ENCODE measurements around the gene THOC1. TPM values are rescaled to one million over a fixed set of nuclear protein-coding genes. Genes with fewer than 3 reads are reported as not detected.

The THOC1 gene
- total and polyA plus RNA-seq, 2 of the 8 experiments (the other 6 are each of a cell fraction or from before 2014, with no cell fraction given): 19.1 to 66.4 TPM

GRCh38 chr18:306608-307255, 38.9 kb upstream of the THOC1 start:
- H3K9me3 ChIP-seq (ENCODE audit: insufficient read depth in 2 of 2, low read depth in 1 of 2, low read length in 1 of 2): no peaks in the 10 kb centered on the region
- H3K36me3 ChIP-seq (ENCODE audit: control insufficient read depth in 2 of 4, insufficient read depth in 4 of 4, low read length in 3 of 4): no peaks in the 10 kb centered on the region
- no peaks in the 10 kb centered on the region for H3K79me2 ChIP-seq (ENCODE audit: control insufficient read depth in 1 of 2, insufficient read depth in 2 of 2, low read length in 2 of 2)
- FAIRE-seq: no peak
- H3K23me2 ChIP-seq (ENCODE audit: low read depth, low read length): no peaks in the 10 kb centered on the region
- POLR2A ChIA-PET (ENCODE audit: partially characterized antibody): interaction anchor here (0.7 kb wide), 1 partner anchor 211 kb away, joined by 6 read pairs; no protein-coding TSS in a partner anchor
- CTCF ChIA-PET (ENCODE audit: partially characterized antibody): interaction anchor here (0.5 to 1.2 kb wide), 5 partner anchors 13 to 254 kb away, joined by 3 to 5 read pairs (median 3); no protein-coding TSS in a partner anchor
- no peak overlapping the region for H2BK120ac ChIP-seq (replicated peaks; ENCODE audit: low read depth, low read length)
- H3K14ac ChIP-seq (ENCODE audit: insufficient read length): no peak overlapping the region
- H2AFZ ChIP-seq (ENCODE audit: low read length): peak overlapping the region; percentile 40
- DNase-seq (ENCODE audit: low read depth in 1 of 2, low spot score in 2 of 2): no peak
- no peak overlapping the region for H3K56ac ChIP-seq (replicated peaks; ENCODE audit: insufficient read length, low read depth, low read length)
- H4K8ac ChIP-seq (ENCODE audit: extremely low read depth, insufficient read depth, low read length): no peak overlapping the region
- H3K4ac ChIP-seq (replicated peaks; ENCODE audit: insufficient read length, low read depth, low read length): no peak overlapping the region
- no peak overlapping the region for H2BK15ac ChIP-seq (ENCODE audit: low read length)
- no peak overlapping the region for H3K27ac ChIP-seq (ENCODE audit: low read depth, low read length)
- no peak overlapping the region for H2BK12ac ChIP-seq (ENCODE audit: low read depth, low read length)
- H3K4me3 ChIP-seq (ENCODE audit: extremely low read depth in 1 of 4, insufficient read depth in 2 of 4, low read depth in 3 of 4, low read length in 4 of 4): no peak overlapping the region
- no peaks in the 10 kb centered on the region for H4K20me1 ChIP-seq (replicated peaks in 1 of 2; ENCODE audit: control insufficient read depth in 1 of 2, insufficient read depth in 2 of 2, low read length in 2 of 2)
- H3K23ac ChIP-seq (ENCODE audit: insufficient read length): no peak overlapping the region
- H3K27me3 ChIP-seq (replicated peaks in 1 of 4; ENCODE audit: control insufficient read depth in 3 of 4, extremely low read depth in 1 of 4, insufficient read depth in 3 of 4, low read length in 3 of 4): no peaks in the 10 kb centered on the region
- H2BK20ac ChIP-seq (ENCODE audit: low read length): no peak overlapping the region
- H3K9ac ChIP-seq (replicated peaks in 1 of 4; ENCODE audit: extremely low read depth in 1 of 4, low read depth in 3 of 4, low read length in 3 of 4): no peak overlapping the region
- H3K79me1 ChIP-seq (ENCODE audit: low read depth, low read length): no peaks in the 10 kb centered on the region
- H4K5ac ChIP-seq (ENCODE audit: insufficient read length, low read depth, low read length): no peak overlapping the region
- no peak overlapping the region for H2AK5ac ChIP-seq (ENCODE audit: low read depth, low read length)
- peaks cover 2 to 18% (median 8%) of the 10 kb centered on the region in 4 experiments; a peak in 4 of 7 replicates for H3K4me1 ChIP-seq (replicated peaks in 1 of 4; ENCODE audit: control insufficient read depth in 3 of 4, insufficient read depth in 4 of 4, low read length in 3 of 4)
- H3K18ac ChIP-seq (ENCODE audit: extremely low read depth, low read length): no peak overlapping the region
- no peak overlapping the region for H4K91ac ChIP-seq (replicated peaks; ENCODE audit: insufficient read length, low read length)
- no peak overlapping the region for H3K4me2 ChIP-seq (ENCODE audit: insufficient read depth in 1 of 2, low read depth in 2 of 2, low read length in 2 of 2)
- WGBS, 2 experiments (ENCODE audit: extremely low coverage in 1 of 2, insufficient coverage in 1 of 2, insufficient read length in 1 of 2, insufficient replicate concordance in 2 of 2, low coverage in 1 of 2, low lambda C conversion rate in 2 of 2, missing lambda C conversion rate in 1 of 2): 84% methylated on average over 7 of the region's 7 CpGs; no CpG with 5 or more reads in 1 of the 2 experiments
- no peak overlapping the region for H2BK5ac ChIP-seq (ENCODE audit: low read depth, low read length)
- TF ChIP-seq SP2 (IDR thresholded peaks at IDR 0.05; ENCODE audit: low read length) (no peak), SP4 (IDR thresholded peaks at IDR 0.05; ENCODE audit: low read length) (no peak), NRF1 (IDR thresholded peaks at IDR 0.05; ENCODE audit: low read depth, low read length) (no peak), GTF2F1 (IDR thresholded peaks at IDR 0.05; ENCODE audit: borderline replicate concordance, low read depth, low read length) (no peak), CHD2 (IDR thresholded peaks at IDR 0.05; ENCODE audit: low read length) (no peak), SIRT6 (IDR thresholded peaks at IDR 0.05; ENCODE audit: low read length) (no peak), MAFK (IDR thresholded peaks at IDR 0.05; ENCODE audit: low read depth, low read length) (no peak), TAF7 (optimal IDR thresholded peaks at IDR 0.05; ENCODE audit: borderline replicate concordance, low read depth, low read length) (no peak), E2F6 (IDR thresholded peaks at IDR 0.05) (no peak), BACH1 (IDR thresholded peaks at IDR 0.05; ENCODE audit: low read length) (no peak), RAD21 (IDR thresholded peaks at IDR 0.05 in 1 of 2, conservative IDR thresholded peaks at IDR 0.05 in 1 of 2; ENCODE audit: low read depth in 2 of 2, low read length in 2 of 2) (no peak), CTBP2 (IDR thresholded peaks at IDR 0.05; ENCODE audit: borderline replicate concordance, insufficient read depth, insufficient read length, low read length) (no peak), POLR2AphosphoS5 (IDR thresholded peaks at IDR 0.05; ENCODE audit: low read depth, low read length) (no peak)

Data from H1 (cell line).